HepG2 (cell line): ENCODE results near the gene COBLL1. TPM values are rescaled to one million over a fixed set of nuclear protein-coding genes. Genes with fewer than 3 reads are reported as not detected.

ENCODE experiments used
- AHR ChIP-seq: IDR thresholded peaks from 2 replicates; pipeline ENCODE4 v1.6.1; 2018; ENCODE audit warnings: missing genetic modification reagents, missing compliant biosample characterization
- ERF ChIP-seq: IDR thresholded peaks from 2 replicates; pipeline ENCODE4 v1.6.1; 2018; ENCODE audit warnings: missing biosample characterization, missing genetic modification reagents
- HNF1A ChIP-seq, 2 experiments: sonication (generic) in 1 of 2; formaldehyde crosslinking in 1 of 2; IDR thresholded peaks; 2 replicates each; pipeline versions ENCODE4 v1.4.0 to v1.6.1; 2016 to 2020; ENCODE audit warnings: borderline replicate concordance in 1 of 2, low read depth in 1 of 2, mild to moderate bottlenecking in 1 of 2, missing genetic modification reagents in 1 of 2
- IKZF4 ChIP-seq: sonication (generic); formaldehyde crosslinking; IDR thresholded peaks from 2 replicates; pipeline ENCODE4 v1.5.1; 2020; ENCODE audit warnings: borderline replicate concordance, mild to moderate bottlenecking, low read depth, missing genetic modification reagents; ENCODE audit errors: not compliant biosample characterization
- KAT7 ChIP-seq: IDR thresholded peaks from 2 replicates; pipeline ENCODE4 v1.6.1; 2018; ENCODE audit warnings: borderline replicate concordance, missing compliant biosample characterization
- MED1 ChIP-seq: sonication (generic); formaldehyde crosslinking; IDR thresholded peaks from 2 replicates; pipeline ENCODE4 v1.4.0; 2020; ENCODE audit warnings: missing genetic modification reagents
- NR2F1 ChIP-seq, 2 experiments: fragments of 450-650 bp in 1 of 2; formaldehyde crosslinking in 1 of 2; IDR thresholded peaks; 2 replicates each; pipeline versions ENCODE4 v1.5.0 to v1.6.1; 2016 to 2020; ENCODE audit warnings: mild to moderate bottlenecking in 1 of 2, missing compliant biosample characterization in 1 of 2, missing genetic modification reagents in 1 of 2, moderate library complexity in 1 of 2
- SALL2 ChIP-seq: sonication (generic); formaldehyde crosslinking; IDR thresholded peaks from 2 replicates; pipeline ENCODE4 v1.8.1; 2023; ENCODE audit warnings: mild to moderate bottlenecking, missing genetic modification reagents, inconsistent platforms
- TP53 ChIP-seq: sonication (generic); formaldehyde crosslinking; conservative IDR thresholded peaks from 2 replicates; pipeline ENCODE4 v1.4.0; 2020; ENCODE audit warnings: missing genetic modification reagents
- ZC3H4 ChIP-seq: sonication (generic); formaldehyde crosslinking; IDR thresholded peaks from 2 replicates; pipeline ENCODE4 v1.4.0; 2020; ENCODE audit warnings: missing genetic modification reagents, borderline replicate concordance
- ZGPAT ChIP-seq: IDR thresholded peaks from 2 replicates; pipeline ENCODE4 v1.6.1; 2016; ENCODE audit warnings: mild to moderate bottlenecking
- ZNF749 ChIP-seq: sonication (generic); formaldehyde crosslinking; IDR thresholded peaks from 2 replicates; pipeline ENCODE4 v1.8.0; 2022; ENCODE audit warnings: mild to moderate bottlenecking, missing genetic modification reagents, moderate library complexity, borderline replicate concordance
- polyA plus RNA-seq, 8 experiments: library from polyadenylated mRNA; depleted of rRNA in 3 of 8; stranded (reverse) in 7 of 8; unstranded in 1 of 8; fragments of >200 nt; fragmentation: Illumina TruSeq in 4 of 8; extraction: Trizol in 4 of 8; gene quantifications; 2 replicates each; pipeline versions ENCODE4 v1.2.1 to v1.2.3, GENCODE V29; 2011 to 2016; ENCODE audit warnings: low read depth in 4 of 8, missing spikeins in 1 of 8, mixed read lengths in 1 of 8; ENCODE audit not compliant: insufficient read depth in 1 of 8
- total RNA-seq, 5 experiments: library from RNA; depleted of rRNA; stranded (reverse); fragments of >200 nt; fragmentation: Illumina TruSeq; extraction: Trizol; gene quantifications; 2 replicates each; pipeline ENCODE4 v1.2.3, GENCODE V29; 2016; ENCODE audit warnings: low read depth in 1 of 5
- TF ChIP-seq, protein P1 (sequence below): sonication (generic); formaldehyde crosslinking; IDR thresholded peaks from 2 replicates; pipeline ENCODE4 v1.5.0; 2020; ENCODE audit warnings: mild to moderate bottlenecking, missing genetic modification reagents, borderline replicate concordance
- TF ChIP-seq, protein P2 (sequence below): sonication (generic); formaldehyde crosslinking; conservative IDR thresholded peaks from 2 replicates; pipeline ENCODE4 v1.4.0; 2020; ENCODE audit warnings: missing genetic modification reagents

COBLL1 gene
- total and polyA plus RNA-seq, 2 of the 13 experiments (the other 11 are each of a cell fraction or from before 2014, with no cell fraction given), result 32.6 to 86.8 TPM

DNA sequence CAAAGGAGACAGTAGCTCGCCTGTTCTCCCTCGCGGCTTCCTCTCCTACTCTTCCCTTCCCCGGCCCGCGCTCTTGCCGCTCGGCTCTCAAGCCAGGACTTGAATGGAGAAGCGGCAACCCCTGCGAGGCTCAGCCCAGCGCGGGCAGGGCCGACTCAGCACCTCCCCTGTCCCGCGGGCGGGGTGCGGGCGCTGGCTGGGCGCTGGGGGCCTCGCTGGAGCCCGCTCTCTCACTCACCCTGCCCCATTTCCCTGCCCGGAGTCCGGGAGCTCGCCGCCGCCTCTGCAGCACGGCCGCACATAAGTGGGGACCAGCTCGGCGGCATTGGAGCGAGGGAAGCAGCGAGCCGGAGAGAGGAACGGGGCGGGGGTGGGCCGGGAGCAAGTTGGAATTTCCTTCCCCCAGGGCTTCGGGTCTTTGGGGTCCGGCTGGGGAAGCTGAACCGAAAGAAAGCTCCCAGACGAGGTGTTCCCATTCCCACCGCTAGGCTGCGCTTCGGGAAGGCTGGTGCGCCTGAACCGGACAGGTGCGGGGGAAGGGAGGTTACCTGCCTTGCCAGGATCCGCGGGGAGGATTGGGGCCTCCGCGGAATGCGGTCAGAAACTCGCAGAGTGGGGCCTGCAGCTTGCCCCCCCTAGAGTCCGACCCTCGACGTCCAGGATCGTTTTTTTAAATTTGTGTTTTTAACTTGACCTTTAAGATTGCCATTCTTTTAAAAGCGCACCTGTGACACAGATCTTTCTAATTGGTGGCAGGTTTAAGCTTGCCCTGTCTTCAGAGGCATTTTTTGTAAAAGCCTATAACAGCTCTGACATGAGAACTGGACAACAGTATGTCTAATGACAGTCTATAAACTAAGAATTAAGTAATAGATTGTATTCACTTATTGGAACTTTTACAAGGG, at the start of gene COBLL1 (continued):
- TF ChIP-seq MED1 (CRISPR knock-in tag) (peak; percentile 86), AHR (CRISPR knock-in tag) (no peak), NR2F1 (CRISPR knock-in tag; IDR thresholded peaks at IDR 0.05) (0 out of 4 replicates have a peak, but pooled peaks of 1 of the 2 experiments have one; percentile 23), ZNF749 (CRISPR knock-in tag) (peak; percentile 45; the same call in 1 of the 2 replicates), IKZF4 (no peak), ZC3H4 (CRISPR knock-in tag) (peak; percentile 89), ZGPAT (CRISPR knock-in tag) (peak; percentile 82; the same call in 1 of the 2 replicates), TP53 (CRISPR knock-in tag) (peak; percentile 67), ERF (CRISPR knock-in tag) (peak; percentile 87; the same call in 1 of the 2 replicates), SALL2 (CRISPR knock-in tag) (peak; percentile 87), HNF1A (IDR thresholded peaks at IDR 0.05; ENCODE audit: low read depth) (no peak), HNF1A (CRISPR knock-in tag; IDR thresholded peaks at IDR 0.05; ENCODE audit: borderline replicate concordance) (peak; percentile 58; the same call in 1 of the 2 replicates), KAT7 (peak; percentile 98)
- TF ChIP-seq, protein P1, sequence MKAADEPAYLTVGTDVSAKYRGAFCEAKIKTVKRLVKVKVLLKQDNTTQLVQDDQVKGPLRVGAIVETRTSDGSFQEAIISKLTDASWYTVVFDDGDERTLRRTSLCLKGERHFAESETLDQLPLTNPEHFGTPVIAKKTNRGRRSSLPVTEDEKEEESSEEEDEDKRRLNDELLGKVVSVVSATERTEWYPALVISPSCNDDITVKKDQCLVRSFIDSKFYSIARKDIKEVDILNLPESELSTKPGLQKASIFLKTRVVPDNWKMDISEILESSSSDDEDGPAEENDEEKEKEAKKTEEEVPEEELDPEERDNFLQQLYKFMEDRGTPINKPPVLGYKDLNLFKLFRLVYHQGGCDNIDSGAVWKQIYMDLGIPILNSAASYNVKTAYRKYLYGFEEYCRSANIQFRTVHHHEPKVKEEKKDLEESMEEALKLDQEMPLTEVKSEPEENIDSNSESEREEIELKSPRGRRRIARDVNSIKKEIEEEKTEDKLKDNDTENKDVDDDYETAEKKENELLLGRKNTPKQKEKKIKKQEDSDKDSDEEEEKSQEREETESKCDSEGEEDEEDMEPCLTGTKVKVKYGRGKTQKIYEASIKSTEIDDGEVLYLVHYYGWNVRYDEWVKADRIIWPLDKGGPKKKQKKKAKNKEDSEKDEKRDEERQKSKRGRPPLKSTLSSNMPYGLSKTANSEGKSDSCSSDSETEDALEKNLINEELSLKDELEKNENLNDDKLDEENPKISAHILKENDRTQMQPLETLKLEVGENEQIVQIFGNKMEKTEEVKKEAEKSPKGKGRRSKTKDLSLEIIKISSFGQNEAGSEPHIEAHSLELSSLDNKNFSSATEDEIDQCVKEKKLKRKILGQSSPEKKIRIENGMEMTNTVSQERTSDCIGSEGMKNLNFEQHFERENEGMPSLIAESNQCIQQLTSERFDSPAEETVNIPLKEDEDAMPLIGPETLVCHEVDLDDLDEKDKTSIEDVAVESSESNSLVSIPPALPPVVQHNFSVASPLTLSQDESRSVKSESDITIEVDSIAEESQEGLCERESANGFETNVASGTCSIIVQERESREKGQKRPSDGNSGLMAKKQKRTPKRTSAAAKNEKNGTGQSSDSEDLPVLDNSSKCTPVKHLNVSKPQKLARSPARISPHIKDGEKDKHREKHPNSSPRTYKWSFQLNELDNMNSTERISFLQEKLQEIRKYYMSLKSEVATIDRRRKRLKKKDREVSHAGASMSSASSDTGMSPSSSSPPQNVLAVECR, result peak; percentile 68; the same call in 1 of the 2 replicates
- TF ChIP-seq, protein P2, sequence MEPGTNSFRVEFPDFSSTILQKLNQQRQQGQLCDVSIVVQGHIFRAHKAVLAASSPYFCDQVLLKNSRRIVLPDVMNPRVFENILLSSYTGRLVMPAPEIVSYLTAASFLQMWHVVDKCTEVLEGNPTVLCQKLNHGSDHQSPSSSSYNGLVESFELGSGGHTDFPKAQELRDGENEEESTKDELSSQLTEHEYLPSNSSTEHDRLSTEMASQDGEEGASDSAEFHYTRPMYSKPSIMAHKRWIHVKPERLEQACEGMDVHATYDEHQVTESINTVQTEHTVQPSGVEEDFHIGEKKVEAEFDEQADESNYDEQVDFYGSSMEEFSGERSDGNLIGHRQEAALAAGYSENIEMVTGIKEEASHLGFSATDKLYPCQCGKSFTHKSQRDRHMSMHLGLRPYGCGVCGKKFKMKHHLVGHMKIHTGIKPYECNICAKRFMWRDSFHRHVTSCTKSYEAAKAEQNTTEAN (CRISPR knock-in tag), result peak; percentile 79
